GM19240 (cell line): ENCODE measurements around the gene NMNAT1.
"Not testable (repeated sequence)": the region's sequence is repeated elsewhere in the genome, so short reads cannot be mapped to it uniquely, and the experiment has no call there.

Source experiments
- DNase-seq: peaks from one replicate; pipeline ENCODE4 v3.0.0; 2011; ENCODE audit warnings: low spot score; ENCODE audit not compliant: insufficient read length

NMNAT1 gene

DNA sequence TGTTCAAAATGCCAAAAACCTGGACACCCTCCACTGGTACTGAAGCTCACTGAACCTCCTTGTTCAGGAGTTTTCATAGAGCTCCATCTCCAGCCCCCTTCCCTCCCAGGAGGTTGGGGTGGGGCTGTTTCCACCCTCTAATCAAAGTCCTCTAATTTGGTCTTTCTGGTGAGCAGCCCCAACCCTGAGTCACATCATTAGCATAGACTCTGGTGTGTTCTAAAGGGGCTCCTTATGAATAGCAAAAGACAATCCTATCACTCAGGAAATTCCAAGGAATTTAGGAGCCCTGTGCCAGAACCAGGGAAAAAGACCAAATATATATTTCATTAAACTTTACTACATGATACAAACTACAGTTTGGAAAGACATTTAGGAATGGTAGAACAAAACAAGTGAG, 76.3 kb downstream of the NMNAT1 start:
- no peak for DNase-seq

DNA sequence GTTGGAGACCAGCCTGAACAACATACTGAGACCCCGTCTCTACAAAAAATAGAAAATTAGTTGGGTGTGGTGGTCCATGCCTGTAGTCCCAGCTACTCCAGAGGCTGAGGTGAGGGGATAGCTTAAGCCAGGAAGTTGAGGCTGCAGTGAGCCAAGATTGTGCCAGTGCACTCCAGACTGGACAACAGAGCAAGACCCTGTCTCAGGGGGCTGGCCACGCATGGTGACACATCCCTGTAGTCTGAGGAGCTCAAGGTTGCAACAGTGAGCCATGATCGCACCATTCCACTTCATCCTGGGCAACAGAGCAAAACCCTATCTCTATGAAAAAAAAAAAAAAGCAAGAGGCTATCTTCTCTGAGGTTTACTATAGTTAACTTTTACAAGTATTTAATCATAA, 76.8 kb downstream of the NMNAT1 start:
- DNase-seq, result no peak

DNA sequence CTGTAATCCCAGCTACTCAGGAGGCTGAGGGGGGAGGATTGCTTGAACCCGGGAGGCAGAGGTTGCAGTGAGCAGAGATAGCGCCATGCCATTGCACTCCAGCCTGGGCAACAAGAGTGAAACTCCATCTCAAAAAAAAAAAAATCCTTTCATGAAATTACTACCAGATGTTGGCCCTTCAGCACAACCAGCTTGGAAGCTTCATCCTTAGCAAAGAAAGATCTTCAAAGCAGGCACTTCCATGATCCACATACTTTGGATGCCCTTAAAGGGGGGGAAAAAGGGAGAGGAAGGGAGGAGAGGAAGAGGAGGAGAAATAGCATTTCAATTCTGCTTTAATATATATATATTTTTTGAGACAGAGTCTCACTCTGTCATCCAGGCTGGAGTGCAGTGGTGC, 77.4 kb downstream of the NMNAT1 start:
- not testable (repeated sequence) for DNase-seq

DNA sequence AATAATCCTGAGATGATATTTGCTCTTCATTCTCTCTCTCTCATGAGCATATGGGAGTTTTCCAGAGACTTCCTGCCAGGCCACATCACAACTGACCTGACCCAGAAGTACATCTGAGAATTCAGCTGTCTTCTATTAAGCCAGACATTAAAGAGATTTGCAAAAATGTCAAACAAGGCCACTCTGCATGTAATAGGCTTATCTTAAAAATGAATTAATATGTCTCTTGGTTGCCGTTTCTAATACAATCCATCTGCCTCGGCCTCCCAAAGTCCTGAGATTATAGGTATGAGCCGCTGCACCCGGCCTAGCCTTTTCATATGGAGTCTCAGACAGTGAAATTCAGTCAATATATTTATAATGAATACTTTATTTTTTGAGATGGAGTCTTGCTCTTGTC, 78.7 kb downstream of the NMNAT1 start:
- not testable (repeated sequence) for DNase-seq

DNA sequence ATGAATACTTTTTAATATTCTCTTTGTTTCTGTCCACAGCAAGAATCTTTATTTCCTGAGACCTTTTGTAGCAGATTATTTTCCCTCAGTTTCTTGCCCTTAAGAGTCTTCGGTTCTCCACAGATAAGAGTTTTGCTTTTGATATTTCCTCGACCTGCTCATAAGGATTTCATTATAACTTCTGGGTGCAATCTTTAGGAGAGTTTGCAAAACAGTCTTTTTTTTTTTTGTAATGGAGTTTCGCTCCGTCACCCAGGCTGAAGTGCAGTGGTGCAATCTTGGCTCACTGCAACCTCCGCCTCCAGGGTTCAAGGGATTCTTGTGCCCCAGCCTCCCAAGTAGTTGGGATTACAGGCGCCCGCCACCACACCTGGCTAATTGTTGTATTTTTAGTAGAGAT, 79.4 kb downstream of the NMNAT1 start:
- no peak for DNase-seq

DNA sequence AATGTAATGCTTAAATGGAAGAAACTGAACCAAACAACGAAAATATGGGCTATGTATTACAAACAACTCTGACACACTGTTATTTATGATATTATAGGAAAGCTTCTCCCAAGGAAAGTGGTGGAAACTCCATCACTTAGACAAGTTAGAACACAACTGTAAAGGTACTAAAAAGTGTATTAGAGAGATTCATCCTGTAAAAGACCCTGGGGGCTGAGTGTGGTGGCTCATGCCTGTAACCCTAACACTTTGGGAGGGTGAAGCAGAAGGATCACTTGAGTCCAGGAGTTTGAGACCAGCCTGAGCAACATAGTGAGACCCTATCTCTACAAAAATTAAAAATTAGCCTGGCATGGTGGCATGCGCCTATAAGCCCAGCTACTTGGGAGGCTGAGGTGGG, 82.1 kb downstream of the NMNAT1 start:
- DNase-seq, result no peak

DNA sequence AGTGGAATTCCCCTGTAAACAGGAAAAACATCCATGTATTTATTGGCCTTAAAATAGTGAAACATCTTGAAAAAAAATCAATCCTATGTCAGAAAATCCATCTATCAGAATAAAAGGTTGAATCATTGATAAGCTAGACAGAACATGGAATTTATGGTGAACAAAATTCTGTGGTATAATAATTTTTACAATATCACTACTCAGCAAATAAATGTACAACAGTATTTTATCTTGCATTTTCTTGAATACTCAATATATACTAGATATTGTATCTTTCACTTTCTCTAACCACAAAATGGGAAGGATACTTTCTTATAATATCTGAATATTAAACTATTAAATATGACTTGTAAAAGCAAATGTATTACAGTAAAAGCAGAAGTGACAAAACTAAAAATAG, 83.8 kb downstream of the NMNAT1 start:
- DNase-seq, result no peak

DNA sequence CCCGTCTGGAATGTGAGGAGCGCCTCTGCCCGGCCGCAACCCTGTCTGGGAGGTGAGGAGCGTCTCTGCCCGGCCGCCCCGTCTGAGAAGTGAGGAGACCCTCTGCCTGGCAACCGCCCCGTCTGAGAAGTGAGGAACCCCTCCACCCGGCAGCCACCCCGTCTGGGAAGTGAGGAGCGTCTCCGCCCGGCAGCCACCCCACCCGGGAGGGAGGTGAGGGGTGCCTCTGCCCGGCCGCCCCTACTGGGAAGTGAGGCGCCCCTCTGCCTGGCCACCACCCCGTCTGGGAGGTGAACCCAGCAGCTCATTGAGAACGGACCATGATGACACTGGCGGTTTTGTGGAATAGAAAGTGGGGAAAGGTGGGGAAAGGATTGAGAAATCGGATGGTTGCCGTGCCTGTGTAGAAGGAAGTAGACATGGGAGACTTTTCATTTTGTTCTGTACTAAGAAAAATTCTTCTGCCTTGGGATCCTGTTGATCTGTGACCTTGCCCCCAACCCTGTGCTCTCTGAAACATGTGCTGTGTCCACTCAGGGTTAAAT, 85.8 kb downstream of the NMNAT1 start:
- not testable (repeated sequence) for DNase-seq

DNA sequence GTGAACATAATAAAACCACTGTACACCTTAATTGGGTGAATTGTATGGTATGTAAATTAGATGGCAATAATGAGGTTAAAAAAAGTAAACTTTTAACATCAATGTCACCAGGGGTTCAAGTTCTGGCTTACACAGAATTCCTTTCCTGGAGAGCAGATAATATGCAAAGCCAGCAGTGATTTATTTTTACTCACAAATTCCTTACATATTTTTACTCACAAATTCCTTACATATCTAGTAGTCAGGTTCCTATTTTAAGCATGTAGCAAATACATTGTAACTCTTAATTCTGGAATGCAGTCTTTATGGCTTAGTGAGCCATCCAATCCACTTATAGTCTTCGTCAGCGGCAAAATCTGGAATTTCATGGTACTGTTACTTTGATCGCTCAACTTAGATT, 88.2 kb downstream of the NMNAT1 start:
- DNase-seq, result no peak

DNA sequence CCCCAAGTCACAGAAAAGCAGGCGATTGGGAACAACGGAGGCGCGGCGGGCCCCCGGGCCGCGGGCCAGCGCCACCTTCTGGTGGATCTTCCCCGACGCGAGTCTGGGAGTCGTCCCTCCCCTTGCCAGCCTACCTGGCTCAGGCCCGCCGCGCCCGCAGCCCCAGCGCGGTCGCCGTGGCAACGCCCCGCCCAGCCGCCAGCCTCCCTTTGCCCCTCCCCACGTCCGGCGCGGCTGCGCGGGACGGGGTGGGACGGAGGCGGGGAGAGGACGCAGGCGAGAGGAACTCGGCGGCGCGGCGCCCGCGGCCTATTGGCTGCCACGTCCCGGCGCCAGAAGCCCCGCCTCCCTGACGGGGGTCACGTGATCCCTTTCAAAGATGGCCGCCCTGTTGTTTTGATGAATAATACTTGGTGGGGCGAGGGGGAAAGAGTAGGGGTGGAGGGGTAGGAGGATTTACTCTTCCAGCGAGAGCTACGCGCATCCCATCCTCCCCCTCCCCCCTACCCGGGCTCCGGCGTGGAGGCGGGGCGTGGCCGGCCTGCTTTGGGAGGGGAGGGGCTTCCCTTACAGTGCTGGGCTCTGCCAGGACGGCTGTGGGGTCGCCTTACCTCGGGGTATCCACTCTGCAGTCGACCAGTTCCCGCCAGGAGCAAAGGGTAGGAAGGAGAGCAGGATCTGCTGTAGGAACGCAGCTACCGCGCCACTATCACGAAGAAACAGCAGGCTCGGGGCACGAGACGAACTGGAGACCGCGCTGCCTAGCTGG, 89.5 kb downstream of the NMNAT1 start, which contains the start of gene UBE4B:
TSS of gene UBE4B (plus strand) at position 369 of the 769 bp plus-strand sequence. CDS start 713 bp downstream, outside the sequence.
- DNase-seq, result peak; percentile 95

DNA sequence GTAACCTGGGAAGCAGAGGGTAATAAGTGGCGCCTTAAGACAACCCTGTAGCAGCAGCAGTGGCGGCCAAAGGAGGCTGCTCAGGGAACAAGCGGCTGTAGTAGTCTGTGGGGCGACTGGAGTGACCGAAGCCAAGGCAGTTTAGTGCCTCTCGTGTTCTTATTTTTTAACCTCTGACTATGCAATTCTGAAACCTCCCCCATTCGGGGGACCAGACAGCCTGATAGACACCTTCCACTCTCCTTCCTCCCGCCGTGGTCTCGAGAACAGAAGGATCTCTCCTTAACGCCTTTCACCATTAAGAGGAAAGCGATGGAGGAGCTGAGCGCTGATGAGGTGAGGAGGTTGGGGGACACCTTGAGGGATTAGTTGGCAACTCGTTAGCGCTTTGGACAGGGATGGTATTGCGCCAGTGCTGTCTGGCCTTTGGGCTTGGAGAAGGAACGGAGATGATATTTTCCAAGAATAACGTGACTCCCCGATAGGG, 90.1 kb downstream of the NMNAT1 start:
- DNase-seq, result no peak
